Endothelial cell of coronary artery (primary cell): Measurements from ENCODE around the gene RAB42. TPM values are rescaled to one million over a fixed set of nuclear protein-coding genes. Genes with fewer than 3 reads are reported as not detected.

Experiments used
- total RNA-seq: library from RNA; depleted of rRNA; stranded (reverse); fragments of >200 nt; gene quantifications from 2 replicates; pipeline ENCODE4 v1.2.3, GENCODE V29; 2014

RAB42 gene
- total RNA-seq: 0.81 and 1.2 TPM in 2 replicates

GRCh38 chr1:28591708-28592320, at the start of gene RAB42:
Gene RAB42, plus strand, starts transcription at chr1:28592265. Its CDS starts 247 bp downstream, at chr1:28592512.

GRCh38 chr1:28552758-28553663, 39.1 kb upstream of the RAB42 start, which contains the start of gene TRNAU1AP:
Gene TRNAU1AP, plus strand, starts transcription at chr1:28553085. Its CDS starts 26 bp downstream, at chr1:28553111.

GRCh38 chr1:28642847-28643635, 51.0 kb downstream of the RAB42 start, which contains the start of gene TAF12:
Gene TAF12, minus strand, starts transcription at chr1:28643067. Its CDS starts 20,986 bp downstream, at chr1:28622081.

Other genes starting within 250 kb of the RAB42 start
- gene PHACTR4, start 222.5 kb upstream of the RAB42 start, total RNA-seq: 7.1 and 14.7 TPM in 2 replicates
- gene RCC1, start 86.2 kb upstream of the RAB42 start, total RNA-seq: 70.4 and 72.7 TPM in 2 replicates
- gene TRNAU1AP, start 39.2 kb upstream of the RAB42 start, total RNA-seq: 18.5 and 19.7 TPM in 2 replicates
- 30.9 and 33.4 TPM in 2 replicates for gene TAF12, start 50.8 kb downstream of the RAB42 start, total RNA-seq
- not detected in 2 replicates for gene RNU11, start 56.3 kb downstream of the RAB42 start, total RNA-seq
- gene GMEB1, start 76.5 kb downstream of the RAB42 start, total RNA-seq: 7.4 and 8.2 TPM in 2 replicates
- gene YTHDF2, start 144.7 kb downstream of the RAB42 start, total RNA-seq: 63.3 and 75.1 TPM in 2 replicates
- not detected in 2 replicates for gene OPRD1, start 219.9 kb downstream of the RAB42 start, total RNA-seq